ENCODE results near the gene MAN2B2.

The MAN2B2 gene

DNA sequence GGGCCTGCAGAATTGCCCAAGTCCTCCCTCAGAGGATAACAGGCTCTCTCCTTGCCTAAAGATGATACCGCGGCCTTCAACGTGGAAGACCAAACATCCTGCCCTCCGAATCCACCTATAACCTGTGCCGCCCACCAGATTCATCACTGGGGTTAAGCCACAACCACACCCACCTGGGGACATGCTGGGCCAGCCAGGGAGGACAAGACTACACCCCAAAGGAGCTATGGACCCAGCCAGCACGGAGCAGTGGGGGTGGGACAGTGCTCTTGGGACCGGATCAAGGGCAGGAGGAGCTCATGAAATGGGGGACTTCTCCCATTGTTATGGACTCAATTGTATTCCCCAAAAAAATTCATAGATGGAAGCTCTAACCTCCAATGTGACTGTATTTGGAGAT is 6.8 kb upstream of the MAN2B2 start:
- no peak for DNase-seq

DNA sequence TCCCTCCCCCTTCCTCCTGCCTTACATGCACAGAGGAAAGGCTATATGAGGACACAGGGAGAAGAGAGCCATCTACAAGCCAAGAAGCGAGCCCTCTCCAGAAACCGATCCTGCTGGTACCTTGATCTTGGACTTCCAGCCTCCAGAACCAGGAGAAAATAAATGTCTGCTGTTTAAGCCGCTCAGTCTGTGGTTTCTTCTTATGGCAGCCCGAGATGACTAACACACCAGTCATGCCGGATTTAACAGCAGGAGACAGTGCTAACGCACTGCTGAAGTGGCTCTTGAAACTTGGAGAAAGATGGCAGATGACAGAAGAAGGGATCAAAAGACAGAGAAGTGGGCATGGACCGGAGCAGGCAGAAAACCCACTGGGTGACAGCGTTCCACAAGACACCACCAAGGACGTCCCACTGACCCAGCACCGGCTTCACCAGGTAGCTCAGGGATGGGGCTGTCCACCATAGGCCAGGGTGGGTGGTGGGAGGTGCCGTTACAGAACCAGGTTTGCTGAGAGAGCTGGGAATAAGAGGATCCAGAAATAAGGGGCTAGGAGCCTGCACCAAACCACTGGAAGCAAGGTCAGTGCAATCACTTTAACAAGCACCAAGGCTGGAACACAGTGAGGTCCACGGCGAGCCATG is 6.2 kb upstream of the MAN2B2 start:
- no peak for DNase-seq

DNA sequence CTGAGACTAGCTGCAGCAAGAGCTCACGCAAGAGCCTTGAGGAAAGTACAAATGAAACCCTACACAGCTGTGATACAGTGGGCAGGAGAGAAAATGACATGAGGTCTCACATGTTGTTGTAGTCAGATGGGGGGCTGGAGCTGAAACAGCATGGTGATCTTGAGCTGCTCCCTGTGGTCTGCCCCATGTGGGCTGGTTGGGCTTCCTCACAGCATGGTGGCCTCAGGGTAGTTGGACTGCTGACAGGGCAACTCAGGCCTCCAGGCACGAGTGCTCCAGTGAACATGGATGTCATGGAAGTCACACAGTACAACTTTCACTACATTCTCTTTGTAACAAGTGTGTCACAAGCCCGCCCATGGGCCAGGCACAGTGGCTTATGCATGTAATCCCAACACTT is 3.4 kb upstream of the MAN2B2 start:
- DNase-seq: no peak

DNA sequence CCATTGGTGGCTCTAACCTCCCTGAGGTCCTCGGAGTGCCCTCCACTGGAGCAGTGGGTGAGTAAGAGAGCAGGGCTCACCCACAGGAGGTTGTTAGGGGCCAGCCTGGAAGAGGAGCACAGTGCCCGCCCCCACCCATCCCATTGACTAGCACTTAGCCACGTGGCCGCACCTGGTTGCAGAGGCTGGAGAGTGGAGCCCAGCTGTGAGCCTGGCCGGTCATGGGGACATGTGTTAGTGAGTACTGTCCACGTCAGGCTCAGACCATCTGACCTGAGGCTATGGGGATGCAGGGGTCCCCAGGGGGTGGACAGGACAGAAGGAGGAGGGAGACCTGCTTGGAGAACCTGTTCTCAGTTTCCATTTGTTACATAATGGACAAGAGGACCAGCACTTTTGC is 1.4 kb upstream of the MAN2B2 start:
- DNase-seq: no peak

DNA sequence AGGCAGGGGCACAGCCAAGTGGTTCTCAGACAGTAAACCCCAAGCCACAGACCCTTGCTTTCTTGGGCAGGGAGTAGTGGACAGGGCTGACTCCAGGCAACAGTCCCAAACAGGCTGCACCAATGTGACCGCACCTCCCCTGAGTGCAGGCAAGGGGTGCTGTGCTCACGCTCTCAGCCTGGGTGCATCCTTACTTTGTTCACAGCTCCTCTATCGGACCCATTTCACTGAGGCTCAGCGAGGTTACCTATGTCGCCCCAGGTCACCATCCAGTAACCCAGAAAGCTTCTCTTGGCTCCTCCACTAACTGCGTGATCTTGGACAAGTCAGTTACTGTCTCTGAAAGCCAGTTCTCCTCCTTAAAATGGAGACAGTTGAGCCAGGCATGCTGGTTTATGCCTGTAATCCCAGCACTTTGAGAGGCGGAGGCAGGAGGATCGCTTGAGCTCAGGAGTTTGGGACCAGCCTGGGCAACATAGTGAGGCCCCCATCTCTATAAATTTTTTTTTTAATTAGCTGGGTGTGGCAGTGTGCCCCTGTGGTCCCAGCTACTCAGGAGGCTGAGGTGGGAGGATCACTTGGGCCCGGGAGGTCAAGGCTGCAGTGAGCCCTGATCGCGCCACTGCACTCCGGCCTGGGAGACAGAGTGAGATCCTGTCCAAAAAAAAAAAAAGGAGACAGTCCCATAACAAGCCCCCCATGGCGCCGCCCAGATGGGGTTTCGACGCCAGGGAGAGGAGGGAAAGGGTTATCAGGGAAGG is 823 bp upstream of the MAN2B2 start:
- peak; percentile 19 for DNase-seq

DNA sequence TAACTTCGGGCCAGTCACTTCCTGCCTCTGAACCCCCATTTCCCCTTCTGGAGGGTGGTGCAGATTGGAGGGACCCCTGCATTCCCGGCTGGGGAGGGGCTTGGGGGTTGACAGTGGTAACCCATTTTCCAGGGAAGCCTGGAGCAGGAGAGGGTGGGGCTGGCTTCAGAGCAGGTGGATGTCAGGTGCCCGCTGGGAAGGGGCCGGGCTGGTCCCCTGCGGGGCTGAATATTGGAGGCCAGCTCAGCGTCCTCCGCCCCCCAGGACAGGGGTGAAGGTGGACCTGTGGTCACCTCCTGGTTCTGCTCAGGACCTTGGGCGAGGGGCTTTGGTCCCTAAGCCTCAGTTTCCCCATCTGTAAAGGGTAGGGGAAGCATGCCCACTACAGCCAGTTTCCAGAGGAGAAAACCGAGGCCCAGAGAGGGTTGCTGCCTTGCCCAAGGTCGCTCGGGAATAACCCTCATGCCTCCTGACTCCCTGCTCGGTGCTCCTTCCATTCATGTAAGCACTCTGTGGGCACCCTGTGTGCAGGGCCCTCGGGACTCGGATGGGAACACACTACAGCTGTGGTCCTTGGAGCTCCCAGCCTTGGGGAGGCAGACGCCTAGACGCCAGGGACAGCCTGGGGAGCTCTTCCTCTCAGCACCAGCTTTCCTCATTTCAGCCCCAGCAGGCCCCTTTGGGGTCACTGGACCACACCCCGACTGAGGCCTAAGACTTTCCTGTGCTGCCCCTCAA is 683 bp downstream of the MAN2B2 start:
- no peak for DNase-seq

DNA sequence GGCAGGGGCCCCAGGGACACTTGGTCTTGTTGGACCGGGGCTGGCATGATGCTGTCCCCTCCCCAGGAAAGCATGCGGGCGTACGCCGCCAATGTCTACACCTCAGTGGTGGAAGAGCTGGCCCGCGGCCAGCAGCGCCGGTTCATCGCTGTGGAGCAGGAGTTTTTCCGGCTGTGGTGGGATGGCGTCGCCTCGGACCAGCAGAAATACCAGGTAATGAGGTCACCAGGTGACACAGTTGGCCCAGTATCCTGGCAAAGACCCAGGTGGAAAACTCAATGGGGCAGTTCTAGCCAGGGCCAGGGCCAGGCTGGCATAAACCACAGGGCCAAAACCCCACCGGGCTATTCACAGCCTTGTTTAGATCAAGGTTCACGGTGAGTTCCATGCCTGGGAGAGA is 1.5 kb downstream of the MAN2B2 start:
- no peak for DNase-seq

DNA sequence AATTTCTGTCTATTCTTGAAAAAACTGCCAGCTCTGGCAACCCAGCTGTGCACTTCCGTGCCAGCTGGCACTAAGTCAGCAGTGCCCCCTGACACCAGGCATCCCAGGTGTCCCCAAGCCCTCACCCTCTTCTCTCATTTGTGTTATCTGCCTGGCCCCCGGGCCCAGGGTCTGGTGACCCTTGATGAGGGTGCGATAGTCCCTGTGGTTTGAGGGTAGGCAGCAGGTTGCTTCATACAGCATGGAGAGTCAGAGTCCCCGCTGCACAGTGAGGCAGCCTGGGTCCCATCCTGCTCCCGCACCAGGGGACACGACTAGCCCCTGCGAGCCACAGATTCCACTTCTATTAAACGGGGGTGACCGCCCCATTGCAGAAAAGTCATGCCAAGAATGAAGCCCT is 1.9 kb downstream of the MAN2B2 start:
- no peak for DNase-seq

DNA sequence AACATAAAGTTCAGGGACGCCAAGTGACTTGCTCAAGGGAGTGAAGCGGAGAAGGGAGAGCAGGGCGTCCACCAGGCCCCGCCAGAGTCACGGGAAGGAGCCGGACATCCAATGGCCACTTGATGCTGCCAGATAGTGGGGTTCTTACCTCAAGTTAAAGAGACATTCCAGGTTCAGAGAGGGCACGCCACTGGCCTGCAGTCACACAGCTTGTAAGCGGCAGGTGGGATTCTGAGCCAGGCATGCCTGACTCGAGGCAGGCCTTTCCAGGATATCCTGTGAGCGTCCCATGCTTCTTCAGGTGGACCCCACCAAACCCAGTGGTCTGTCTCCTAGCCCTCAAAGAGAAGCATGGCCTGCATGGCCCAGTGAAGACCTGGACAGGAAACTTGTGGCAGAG is 2.4 kb downstream of the MAN2B2 start:
- no peak for DNase-seq

DNA sequence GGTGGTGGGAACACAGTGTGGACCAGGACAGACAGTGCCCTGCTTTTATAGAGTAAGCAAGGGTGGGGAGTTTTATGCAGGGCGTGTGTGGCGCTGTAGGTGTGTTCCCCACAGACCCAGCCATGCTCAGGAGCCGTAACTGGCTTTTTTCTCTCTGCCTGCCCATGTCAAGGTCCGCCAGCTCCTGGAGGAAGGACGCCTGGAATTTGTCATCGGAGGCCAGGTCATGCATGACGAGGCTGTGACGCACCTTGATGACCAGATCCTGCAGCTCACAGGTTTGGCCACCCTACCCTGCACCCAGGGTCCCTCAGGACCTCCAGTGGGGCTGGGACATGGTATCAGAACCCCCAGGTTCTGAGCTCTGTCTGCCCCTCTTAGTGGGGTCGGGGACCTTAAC is 3.2 kb downstream of the MAN2B2 start:
- DNase-seq: no peak

DNA sequence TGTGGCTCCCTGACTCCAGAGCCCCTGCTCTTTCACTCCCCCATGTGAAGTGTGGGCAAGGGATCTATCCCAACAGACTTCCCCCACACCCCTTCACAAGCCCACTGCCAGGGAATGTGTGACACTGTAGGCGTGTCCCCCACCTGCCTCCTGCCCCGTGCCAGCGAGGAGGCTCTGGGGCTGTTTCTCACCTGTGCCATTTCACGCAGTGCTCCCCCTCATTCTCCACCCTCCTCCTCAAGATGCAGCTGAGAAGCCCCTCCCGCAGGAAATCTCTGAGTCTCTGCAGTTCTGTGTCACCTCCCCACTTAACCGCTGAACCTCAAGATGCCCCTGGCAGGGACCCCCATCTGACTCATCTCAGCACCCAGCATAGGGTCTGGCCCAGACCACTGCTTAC is 5.4 kb downstream of the MAN2B2 start:
- DNase-seq: no peak

DNA sequence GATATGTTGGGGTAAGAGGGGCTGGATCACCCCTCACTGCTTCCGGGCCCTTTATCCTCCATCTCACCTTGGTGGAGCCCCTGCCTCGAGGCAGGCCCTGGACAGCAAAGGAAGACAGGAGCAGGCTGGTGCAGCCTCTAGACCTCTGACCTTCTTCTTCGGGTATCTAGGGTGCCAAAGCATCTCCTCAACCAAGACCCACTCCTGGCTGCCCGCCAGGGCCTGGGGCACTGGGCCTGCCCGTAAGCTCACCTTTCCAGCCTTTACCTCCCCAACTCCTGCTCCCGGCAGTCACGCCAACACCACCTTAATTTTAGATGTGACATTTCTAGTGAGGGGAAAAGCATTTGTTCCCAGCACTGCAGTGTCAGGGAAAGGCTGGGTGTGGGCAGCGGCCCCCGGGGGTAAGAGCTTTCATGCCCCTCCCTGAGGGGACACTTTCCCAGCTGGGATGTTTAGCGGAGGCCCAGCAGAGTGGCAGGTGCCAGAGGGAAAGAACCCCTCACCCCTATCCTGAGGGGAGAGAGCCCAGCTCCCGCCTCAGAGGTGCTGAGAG is 6.7 kb downstream of the MAN2B2 start:
- no peak for DNase-seq

DNA sequence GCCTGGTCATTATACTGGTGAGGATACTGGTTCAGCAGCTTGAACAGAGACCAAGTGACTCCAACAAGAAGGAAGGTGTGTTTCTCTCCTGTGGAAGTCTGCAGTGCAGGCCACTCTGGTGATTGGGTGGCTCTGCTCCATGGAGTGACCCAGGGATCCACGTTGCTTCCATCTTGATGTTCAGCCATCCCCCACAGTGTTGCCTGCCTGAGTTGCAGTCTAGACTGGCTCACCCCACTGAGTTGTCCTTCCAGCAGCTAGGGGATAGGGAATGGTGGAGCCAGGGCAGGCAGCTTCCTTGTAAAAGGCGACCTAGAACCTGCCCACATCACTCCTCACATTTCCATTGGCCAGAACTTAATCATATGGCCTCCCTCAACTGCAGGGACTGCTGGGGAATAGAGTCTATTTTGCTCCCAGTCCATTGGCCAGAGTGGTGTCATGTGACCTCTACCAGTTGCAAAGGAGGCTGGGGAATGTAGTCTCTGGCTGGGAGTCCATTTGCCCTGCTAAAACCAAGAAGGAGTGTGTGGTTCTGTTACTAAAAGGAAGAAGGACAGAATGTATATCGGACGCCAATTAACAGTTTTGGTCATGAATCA is 8.0 kb downstream of the MAN2B2 start:
- DNase-seq: peak; percentile 62

DNA sequence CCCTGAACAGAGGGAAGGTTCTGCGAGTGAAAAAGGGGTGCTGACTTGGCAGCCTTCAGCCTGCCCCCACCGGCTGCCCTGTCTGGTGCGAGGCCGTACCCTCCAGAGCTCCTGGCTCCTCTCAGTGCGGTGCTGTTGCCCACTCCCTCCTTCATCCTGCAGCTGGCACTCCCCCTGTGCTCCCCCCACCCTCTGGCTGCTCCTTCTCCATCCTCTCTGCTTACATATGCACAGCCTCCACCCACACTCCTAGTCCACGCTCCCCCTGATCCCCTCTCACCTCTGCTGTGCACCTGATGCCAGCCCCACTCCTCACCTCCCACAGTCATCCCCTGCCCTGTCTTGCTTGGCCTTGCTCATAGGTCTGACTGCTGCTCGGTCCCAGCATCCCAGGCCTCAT is 9.9 kb downstream of the MAN2B2 start:
- no peak for DNase-seq

DNA sequence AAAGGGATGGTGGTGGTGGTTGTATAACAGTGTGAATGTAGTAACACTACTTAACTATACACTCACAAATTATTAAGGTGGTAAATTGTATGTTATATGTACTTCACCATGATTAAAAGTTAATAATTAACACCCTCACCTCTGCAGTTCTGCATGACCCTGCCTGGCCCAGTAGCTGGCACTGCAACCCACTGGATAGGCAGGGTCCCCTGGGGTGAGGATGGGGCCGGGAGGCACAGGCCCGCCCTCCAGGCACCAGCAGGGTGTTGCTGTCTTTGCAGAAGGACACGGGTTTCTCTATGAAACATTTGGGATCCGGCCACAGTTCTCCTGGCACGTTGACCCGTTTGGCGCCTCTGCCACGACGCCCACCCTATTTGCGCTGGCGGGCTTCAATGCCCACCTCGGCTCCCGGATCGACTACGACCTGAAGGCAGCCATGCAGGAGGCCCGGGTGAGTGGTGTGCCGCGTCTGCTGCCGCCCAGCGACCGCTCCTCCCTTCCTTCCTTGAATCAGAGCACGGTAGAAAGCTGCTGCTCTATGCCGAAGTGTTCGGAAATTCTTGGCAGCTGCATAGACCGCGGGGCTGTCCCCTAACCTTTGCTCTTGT is 11.8 kb downstream of the MAN2B2 start:
- no peak for DNase-seq

DNA sequence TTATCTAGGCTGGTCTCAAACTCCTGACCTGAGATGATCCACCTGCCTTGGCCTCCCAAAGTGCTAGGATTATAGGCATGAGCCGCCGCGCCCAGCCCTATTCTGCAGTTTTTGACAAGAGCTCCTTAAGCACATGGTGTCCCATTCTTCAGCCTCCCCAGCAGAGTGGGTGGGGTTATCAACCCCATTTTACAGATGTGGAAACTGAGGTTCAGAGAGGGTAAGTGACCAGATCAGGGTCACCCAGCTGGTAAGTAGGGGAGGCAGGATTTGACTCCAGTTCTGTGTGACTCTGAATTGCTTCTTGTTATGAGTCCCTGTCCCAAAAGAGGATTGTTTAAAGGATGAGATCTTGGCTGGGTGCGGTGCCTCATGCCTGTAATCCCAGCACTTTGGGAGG is 14.5 kb downstream of the MAN2B2 start:
- no peak for DNase-seq

DNA sequence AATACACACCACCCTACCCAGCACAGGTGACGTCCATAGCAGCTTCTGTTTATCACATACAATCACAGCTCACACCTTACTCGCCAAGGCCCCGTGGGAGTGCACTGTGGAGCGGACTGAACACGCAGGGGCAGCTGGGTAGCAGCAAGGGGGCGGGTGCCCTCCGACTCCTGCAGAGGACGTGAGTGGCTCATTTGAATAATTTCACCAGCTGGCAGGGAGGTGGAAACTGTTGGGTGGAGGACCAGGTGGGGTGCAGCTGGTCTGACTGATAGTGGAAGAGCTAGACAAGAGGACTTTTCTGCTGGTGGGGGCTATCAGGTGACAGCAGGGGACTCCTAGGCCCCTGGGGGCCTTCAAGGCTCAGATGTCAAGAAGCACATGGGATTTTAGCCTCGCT is 16.3 kb downstream of the MAN2B2 start:
- peak; percentile 11 for DNase-seq

DNA sequence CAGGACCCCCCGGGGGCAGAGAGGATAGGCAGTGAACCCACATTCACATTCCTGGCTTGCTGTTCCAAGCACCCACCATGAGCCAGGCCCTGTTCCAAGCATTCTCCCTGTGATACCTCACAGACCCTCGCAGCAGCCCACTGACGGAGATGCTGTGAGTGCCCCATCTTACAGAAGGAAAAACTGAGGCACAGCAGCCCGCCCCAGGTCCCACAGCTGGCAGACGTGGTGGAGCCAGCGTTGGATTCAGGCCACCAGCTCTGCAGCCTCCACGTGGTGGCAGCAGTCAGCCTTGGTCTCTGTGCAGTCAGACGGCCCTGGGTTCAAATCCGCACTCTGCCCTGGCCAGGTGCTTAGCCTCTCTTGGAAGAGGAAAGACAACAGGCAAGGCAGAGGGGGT is 16.8 kb downstream of the MAN2B2 start:
- DNase-seq: no peak

DNA sequence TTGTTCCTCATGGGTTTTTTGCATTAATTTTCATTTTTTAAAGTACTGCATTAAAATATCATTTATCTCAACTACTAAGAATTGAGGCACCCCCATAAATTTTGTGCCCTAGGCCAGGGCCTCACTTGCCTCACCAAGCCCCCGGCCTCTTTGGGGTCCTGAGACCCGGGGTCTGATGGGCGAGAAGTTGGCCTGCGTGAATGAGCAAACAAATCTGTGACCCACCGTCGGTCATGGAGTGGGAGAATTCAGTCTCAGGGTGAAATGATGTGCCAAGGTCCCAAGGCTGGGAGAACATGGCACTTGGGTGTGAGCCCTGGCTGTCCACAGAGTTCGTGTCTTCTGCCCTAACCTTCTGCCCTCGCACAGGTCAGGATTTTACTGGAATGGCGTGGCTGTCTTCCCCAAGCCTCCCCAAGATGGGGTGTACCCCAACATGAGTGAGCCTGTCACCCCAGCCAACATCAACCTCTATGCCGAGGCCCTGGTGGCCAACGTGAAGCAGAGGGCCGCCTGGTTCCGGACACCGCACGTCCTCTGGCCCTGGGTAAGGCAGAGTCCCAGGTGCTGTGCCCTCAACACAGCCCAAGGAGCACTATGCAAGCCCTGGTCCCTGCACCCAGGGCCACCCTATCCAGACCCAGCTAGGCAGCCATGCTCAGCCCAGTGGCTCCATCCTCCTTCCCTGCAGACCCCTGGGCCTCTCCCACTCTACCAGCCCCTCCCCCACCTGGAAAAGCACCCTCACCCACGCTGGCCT is 18.0 kb downstream of the MAN2B2 start:
- no peak for DNase-seq

DNA sequence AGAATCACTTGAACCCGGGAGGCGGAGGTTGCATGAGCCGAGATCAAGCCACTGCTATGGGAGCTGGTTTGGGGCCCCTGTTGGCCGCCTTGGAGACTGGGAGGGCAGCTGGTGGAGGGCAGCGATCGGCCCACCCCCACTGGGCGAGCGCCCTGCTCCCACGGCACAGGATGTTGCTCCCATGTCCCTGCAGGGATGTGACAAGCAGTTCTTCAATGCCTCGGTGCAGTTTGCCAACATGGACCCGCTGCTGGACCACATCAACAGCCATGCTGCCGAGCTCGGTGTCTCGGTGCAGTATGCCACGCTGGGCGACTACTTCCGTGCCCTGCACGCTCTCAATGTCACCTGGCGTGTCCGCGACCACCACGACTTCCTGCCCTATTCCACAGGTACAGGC is 19.4 kb downstream of the MAN2B2 start:
- DNase-seq: no peak

DNA sequence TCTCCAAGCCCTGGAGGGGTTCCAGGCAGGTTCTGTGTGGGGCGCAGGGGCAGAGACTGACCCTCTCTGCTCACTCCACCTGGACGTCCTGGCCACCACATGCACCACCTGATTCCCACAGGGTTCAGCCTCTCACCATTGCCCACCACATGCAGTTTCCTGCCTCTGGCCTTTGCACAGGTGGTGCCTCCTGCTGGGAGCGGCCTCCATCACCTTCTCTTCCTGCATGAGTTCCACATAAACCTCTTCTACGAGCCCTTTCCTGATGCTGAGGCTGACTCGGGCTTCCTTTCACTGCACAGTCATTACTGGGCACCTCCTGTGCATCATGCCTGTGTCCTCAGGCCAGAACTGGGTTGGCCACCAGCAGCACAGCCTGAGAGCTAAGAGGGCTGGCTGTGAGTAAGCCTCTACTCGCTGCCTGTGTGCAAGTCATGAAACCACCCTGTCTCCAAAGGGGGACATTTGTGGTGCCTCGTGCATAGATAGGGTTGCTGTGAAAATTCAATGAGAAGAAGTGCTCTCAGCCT is 19.9 kb downstream of the MAN2B2 start:
- DNase-seq: no peak
